AG09309 (cell line): ENCODE measurements around the gene SMPD3.

Experiments used
- DNase-seq: peaks from one replicate; pipeline ENCODE4 v3.0.0-alpha.2; 2010; ENCODE audit warnings: low read depth
- H3K4me3 ChIP-seq: 2 replicates; pipeline ENCODE4 v1.5.1; 2011; ENCODE audit warnings: mild to moderate bottlenecking, low read depth, low read length, moderate library complexity; ENCODE audit not compliant: control insufficient read depth
- TF ChIP-seq, protein P1 (sequence below): IDR thresholded peaks from 2 replicates; pipeline ENCODE4 v1.5.1; 2011; ENCODE audit warnings: mild to moderate bottlenecking, low read depth, low read length, inconsistent platforms; ENCODE audit not compliant: insufficient read depth, control insufficient read depth; ENCODE audit errors: missing control alignments

SMPD3 gene

DNA sequence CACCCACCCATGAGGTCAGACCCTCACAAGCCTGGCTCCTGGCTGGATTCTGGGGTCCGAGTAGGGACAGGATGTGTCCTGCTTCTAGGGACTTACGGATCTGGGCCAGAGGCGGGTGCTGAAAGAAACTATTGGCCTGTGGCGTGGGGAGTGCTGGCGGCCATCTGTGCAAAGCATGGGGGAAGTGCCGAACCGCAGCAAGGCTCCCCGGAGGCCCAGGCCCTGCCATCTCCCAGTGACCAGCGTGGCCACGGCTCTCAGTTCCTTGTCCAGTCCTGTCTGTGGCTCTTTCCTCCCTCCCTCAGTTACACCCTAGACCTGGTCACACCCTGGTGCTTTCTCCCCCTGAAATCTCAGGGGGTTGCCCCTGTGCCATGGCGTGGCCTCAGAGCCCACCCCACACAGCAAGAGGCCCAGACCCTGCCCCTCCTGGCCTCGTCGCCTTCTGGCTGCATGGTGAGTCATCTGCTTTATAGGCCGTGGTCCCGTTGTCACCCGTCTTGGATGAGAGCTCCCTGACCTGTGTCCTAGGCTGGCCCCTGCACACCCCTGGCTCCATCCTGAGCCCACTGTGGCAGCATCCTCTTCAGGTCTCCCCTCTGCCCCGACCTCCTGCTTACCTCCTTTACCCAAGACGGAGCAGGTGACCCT is 83.0 kb downstream of the SMPD3 start:
- H3K4me3 ChIP-seq: no peak overlapping the region
- no peak for DNase-seq
- TF ChIP-seq, protein P1, sequence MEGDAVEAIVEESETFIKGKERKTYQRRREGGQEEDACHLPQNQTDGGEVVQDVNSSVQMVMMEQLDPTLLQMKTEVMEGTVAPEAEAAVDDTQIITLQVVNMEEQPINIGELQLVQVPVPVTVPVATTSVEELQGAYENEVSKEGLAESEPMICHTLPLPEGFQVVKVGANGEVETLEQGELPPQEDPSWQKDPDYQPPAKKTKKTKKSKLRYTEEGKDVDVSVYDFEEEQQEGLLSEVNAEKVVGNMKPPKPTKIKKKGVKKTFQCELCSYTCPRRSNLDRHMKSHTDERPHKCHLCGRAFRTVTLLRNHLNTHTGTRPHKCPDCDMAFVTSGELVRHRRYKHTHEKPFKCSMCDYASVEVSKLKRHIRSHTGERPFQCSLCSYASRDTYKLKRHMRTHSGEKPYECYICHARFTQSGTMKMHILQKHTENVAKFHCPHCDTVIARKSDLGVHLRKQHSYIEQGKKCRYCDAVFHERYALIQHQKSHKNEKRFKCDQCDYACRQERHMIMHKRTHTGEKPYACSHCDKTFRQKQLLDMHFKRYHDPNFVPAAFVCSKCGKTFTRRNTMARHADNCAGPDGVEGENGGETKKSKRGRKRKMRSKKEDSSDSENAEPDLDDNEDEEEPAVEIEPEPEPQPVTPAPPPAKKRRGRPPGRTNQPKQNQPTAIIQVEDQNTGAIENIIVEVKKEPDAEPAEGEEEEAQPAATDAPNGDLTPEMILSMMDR: no peak

DNA sequence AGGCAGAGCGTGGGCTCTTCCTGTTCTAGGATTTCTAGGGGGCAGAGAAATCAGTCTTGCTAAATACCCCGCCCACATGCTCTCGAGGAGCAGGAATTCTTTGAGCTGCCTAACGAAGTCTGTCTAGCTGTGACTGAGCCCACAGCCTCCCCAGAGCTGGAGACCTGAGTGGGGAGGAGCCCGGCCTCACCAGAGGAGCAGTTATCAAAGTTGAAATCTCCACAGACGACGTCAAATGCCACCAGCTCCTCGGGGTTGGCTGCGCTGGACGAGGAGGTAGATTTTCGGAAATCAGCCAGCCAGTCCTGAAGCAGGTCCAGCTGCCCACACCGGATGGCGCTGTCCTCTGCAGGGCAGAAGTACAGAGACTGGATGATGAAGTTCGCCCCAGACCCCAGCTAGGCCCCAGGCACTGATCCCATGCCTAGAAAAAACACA is 83.7 kb downstream of the SMPD3 start:
- H3K4me3 ChIP-seq: no peak overlapping the region
- DNase-seq: no peak
- TF ChIP-seq, protein P1: peak; percentile 23

DNA sequence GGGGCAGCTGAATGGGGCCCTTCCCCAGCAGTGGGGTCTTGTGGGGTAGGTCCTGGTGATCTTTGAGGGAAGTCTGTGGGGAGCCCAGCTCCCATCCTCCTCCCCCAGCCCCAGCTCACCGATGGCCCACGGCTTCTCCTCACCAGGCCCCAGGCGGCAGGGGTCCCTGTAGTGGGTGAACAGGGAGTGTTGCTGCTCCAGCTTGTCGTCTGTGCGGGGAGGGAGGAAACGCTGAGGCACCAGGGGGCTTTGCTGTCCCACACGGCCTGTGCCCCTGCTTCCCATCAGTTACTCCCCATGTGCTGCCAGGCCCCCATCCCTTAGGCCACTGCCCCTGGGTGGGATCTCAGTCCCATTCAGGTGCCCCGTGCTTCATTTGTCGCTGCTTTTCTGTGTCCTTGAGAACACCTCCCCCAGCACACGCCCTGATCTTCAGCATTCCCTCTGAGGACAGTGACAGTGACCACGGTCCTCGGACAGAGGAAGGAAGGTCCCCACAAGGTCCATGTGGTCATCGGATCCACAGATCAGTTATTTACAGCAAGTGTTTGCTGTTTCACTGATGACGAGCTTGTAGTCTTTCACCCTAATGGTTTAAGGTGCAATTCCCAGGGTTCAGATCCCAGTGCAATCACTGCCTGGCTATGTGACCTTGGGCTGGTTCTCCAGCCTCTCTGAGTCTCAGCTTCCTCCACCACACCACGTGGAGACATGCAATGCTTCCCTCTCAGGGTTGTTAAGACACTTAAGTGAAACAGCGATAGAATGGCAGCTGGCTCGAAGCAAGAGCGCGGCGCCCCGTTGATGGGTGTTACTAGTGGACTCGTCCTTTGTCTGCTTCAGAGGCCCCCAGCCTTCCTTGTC is 84.4 kb downstream of the SMPD3 start:
- H3K4me3 ChIP-seq: no peak overlapping the region
- TF ChIP-seq, protein P1: no peak
- no peak for DNase-seq

DNA sequence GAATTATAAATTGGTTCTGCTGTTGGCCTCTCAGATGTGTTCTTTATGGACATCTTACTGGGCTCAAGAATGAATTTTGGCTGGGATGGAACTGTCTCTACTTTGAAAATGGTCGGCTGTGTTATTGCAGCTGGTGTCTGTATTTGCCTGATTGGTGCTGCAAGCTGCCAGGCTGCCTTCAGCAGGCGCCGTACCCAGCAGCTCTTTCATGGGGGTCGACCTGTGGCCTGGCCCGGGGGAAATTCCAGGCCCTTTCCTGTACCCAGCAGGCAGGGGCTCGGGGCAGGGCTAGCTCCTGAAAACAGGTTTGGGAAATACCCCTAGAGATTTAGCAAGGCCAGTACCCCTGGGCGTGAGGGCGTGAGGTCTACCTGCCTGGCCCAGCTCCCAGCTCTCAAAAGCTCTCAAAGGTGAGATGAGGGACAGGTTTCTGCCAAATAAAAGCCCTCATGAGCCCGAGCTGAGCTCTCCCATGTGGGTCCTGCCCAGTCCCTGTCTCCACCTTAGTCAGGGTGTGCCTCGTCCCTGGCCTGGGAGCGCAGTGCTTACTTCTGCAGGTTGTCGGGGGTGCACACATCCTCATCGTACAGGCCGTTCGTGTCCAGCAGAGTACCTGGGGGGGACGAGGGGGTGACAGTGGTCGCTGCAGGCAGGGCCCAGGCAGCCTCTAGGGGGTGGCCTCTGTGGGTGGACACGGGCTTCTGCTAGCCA is 85.2 kb downstream of the SMPD3 start:
- no peak for DNase-seq
- TF ChIP-seq, protein P1: no peak

DNA sequence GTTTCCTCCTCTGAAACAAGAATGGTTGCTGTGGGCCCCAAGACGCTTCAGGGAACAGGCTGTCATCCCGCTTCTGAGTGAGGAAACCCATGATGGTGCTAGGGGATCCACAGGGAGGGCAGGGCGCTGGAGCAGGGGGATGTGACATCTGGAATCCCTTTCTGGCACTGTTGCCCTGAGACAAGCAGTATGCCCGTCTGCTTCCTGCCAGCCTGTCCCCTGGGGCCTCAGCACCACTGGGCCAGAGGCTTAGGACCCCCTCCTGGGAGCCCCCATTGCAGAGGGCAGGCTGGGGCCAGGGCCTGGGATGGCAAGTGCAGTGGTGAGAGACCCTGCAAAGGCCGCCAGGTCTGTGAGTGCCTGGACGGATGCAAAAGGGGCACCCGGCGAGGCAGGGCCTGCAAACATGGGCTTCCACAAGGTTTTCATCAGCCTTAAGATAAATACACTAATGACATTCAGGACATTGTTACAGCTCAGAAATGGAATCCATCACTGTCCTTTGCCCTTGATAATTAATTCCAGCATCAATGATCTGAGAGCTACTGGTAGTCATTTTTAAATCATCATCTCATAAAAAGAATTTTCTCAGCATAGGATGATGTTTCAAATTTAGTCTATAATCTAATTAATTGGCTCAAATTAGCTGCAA is 85.9 kb downstream of the SMPD3 start:
- no peak for DNase-seq
- TF ChIP-seq, protein P1: no peak
- no peak overlapping the region for H3K4me3 ChIP-seq

More for the DNA sequence above, 85.2 kb downstream of the SMPD3 start:
- H3K4me3 ChIP-seq: no peak overlapping the region

DNA sequence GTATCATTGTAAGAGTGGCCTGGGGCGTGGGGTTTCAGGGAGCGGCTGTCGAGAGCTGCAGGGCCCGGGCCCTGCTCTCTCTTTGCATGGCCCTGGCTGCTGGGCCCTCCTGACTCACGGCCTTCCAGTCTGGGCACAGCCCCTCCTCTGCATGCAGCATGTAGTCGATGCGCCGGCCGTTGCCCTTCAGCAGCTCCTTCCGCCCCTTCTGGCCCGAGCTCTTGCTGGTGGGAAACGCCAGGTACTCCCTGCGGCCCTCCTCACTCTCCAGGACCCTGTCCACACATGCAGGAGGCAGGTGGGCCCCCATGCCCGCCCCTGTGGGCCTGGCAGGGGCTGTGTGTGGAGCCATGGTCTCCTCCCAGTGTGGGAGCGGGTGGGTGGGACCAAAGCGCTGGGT is 86.8 kb downstream of the SMPD3 start:
- TF ChIP-seq, protein P1: no peak
- H3K4me3 ChIP-seq: no peak overlapping the region
- no peak for DNase-seq
